B cell (primary cell): ENCODE measurements around the gene KCNQ1OT1. TPM values are rescaled to one million over a fixed set of nuclear protein-coding genes. Genes with fewer than 3 reads are reported as not detected.

ENCODE experiments used
- ATAC-seq: fragments of 200-7000 bp; cut with Tn5 transposase; one replicate; pipeline ENCODE4 v1.10.0; 2021; ENCODE audit warnings: low read depth, mild to moderate bottlenecking, moderate number of reproducible peaks, moderate library complexity
- CTCF ChIA-PET: fragments of 350-600 bp; sonication (Branson Sonifier 250); formaldehyde crosslinking; loops from one replicate; lab custom pipeline; 2021; ENCODE audit warnings: antibody characterized with exemption, inconsistent platforms; lab: Charles Lee
- POLR2A ChIA-PET: fragments of 350-600 bp; sonication (Branson Sonifier 250); formaldehyde crosslinking; loops from one replicate; lab custom pipeline; 2021; ENCODE audit warnings: antibody characterized with exemption; lab: Charles Lee
- DNase-seq: peaks from one replicate; pipeline ENCODE4 v3.0.0; 2013
- H2AFZ ChIP-seq: 2 replicates; pipeline ENCODE4 v1.6.1; 2012; ENCODE audit warnings: mild to moderate bottlenecking, low read depth, low read length; ENCODE audit not compliant: insufficient read depth, poor library complexity, severe bottlenecking
- H3K27ac ChIP-seq, 2 donors: 1 replicate in 1 of 2; 2 replicates in 1 of 2; pipeline ENCODE4 v1.5.1; 2012 to 2013; ENCODE audit warnings: low read length in 2 of 2, mild to moderate bottlenecking in 2 of 2, moderate library complexity in 1 of 2
- H3K27me3 ChIP-seq, 4 experiments: fragments of 200-600 bp in 1 of 4; sonication (generic) in 1 of 4; replicated peaks in 1 of 4; 1 replicate in 2 of 4; 2 replicates in 2 of 4; pipeline versions ENCODE4 v1.6.1 to v1.7.0; 2013 to 2016; ENCODE audit warnings: low read length in 3 of 4, mild to moderate bottlenecking in 2 of 4, mixed read lengths in 1 of 4, moderate library complexity in 1 of 4; ENCODE audit not compliant: insufficient read depth in 4 of 4, control insufficient read depth in 3 of 4; ENCODE audit errors: control extremely low read depth in 1 of 4
- H3K36me3 ChIP-seq, 2 experiments: replicated peaks in 1 of 2; 1 replicate in 1 of 2; 2 replicates in 1 of 2; pipeline versions ENCODE4 v1.6.1 to v1.7.1; 2013; ENCODE audit warnings: low read length in 1 of 2; ENCODE audit not compliant: insufficient read depth in 2 of 2, control insufficient read depth in 1 of 2; ENCODE audit errors: control extremely low read depth in 1 of 2, extremely low read depth in 1 of 2
- H3K4me1 ChIP-seq, 2 donors: fragments of 200-600 bp in 1 of 2; sonication (generic) in 1 of 2; 1 replicate in 1 of 2; 2 replicates in 1 of 2; pipeline versions ENCODE4 v1.5.1 to v1.6.1; 2013 to 2017; ENCODE audit warnings: low read length in 2 of 2; ENCODE audit not compliant: control insufficient read depth in 2 of 2, insufficient read depth in 2 of 2
- H3K4me2 ChIP-seq: replicated peaks from 2 replicates; pipeline ENCODE3; 2012; ENCODE audit warnings: mild to moderate bottlenecking, low read depth, low read length; ENCODE audit not compliant: poor library complexity, severe bottlenecking
- H3K4me3 ChIP-seq, 5 experiments: fragments of 200-600 bp in 1 of 5; sonication (generic) in 1 of 5; 1 replicate in 3 of 5; 2 replicates in 2 of 5; pipeline versions ENCODE4 v1.5.1 to v1.7.0; 2011 to 2016; ENCODE audit warnings: low read length in 4 of 5, mild to moderate bottlenecking in 4 of 5, low read depth in 2 of 5, control low read depth in 1 of 5, moderate library complexity in 1 of 5; ENCODE audit not compliant: insufficient read depth in 1 of 5; ENCODE audit errors: control extremely low read depth in 1 of 5, extremely low read depth in 1 of 5
- H3K79me2 ChIP-seq: fragments of 200-600 bp; sonication (generic); one replicate; pipeline ENCODE4 v1.6.0; 2016; ENCODE audit warnings: low read length; ENCODE audit not compliant: control insufficient read depth, insufficient read depth
- H3K9ac ChIP-seq: fragments of 200-600 bp; sonication (generic); 2 replicates; pipeline ENCODE4 v1.6.1; 2017; ENCODE audit warnings: mild to moderate bottlenecking, low read length, moderate library complexity
- H3K9me3 ChIP-seq, 3 donors: one replicate each; pipeline versions ENCODE4 v1.6.1 to v1.7.1; 2013; ENCODE audit warnings: low read length in 2 of 3; ENCODE audit not compliant: control insufficient read depth in 2 of 3, insufficient read depth in 1 of 3; ENCODE audit errors: control extremely low read depth in 1 of 3
- H4K20me1 ChIP-seq: 2 replicates; pipeline ENCODE4 v1.6.0; 2012; ENCODE audit warnings: mild to moderate bottlenecking, low read length; ENCODE audit not compliant: insufficient read depth, control insufficient read depth, poor library complexity, severe bottlenecking
- H3K27ac Mint-ChIP-seq: one replicate; pipeline ENCODE4 v1.8.0; 2021; ENCODE audit warnings: mixed read lengths
- H3K27me3 Mint-ChIP-seq: one replicate; pipeline ENCODE4 v1.8.0; 2021; ENCODE audit warnings: mixed read lengths
- H3K4me1 Mint-ChIP-seq: one replicate; pipeline ENCODE4 v1.8.0; 2021; ENCODE audit warnings: mixed read lengths
- H3K4me3 Mint-ChIP-seq: one replicate; pipeline ENCODE4 v1.8.0; 2021; ENCODE audit warnings: mixed read lengths
- H3K9me3 Mint-ChIP-seq: one replicate; pipeline ENCODE4 v1.8.0; 2022; ENCODE audit warnings: mixed read lengths; ENCODE audit not compliant: insufficient read depth
- EZH2 ChIP-seq: IDR thresholded peaks from 2 replicates; pipeline ENCODE4 v1.6.1; 2012; ENCODE audit warnings: borderline replicate concordance, low read depth, mild to moderate bottlenecking, moderate library complexity, low read length; ENCODE audit not compliant: insufficient read depth, poor library complexity, severe bottlenecking
- WGBS: methylation state at CpG from one replicate; pipeline ENCODE4 v1.1.5; 2013; ENCODE audit warnings: missing lambda C conversion rate; ENCODE audit not compliant: insufficient coverage; 5-methylcytosine and 5-hydroxymethylcytosine counted together
- intact Hi-C: fragments of 100-400 bp; cut with micrococcal nuclease; formaldehyde crosslinking; loops from one replicate; pipeline ENCODE4 v1.10.0; 2022
- polyA plus RNA-seq: library from polyadenylated mRNA; depleted of rRNA; stranded (reverse); fragments of >200 nt; gene quantifications from 2 replicates; pipeline ENCODE4 v1.2.3, GENCODE V29; 2012
- total RNA-seq, 2 donors: library from RNA; stranded (reverse); fragments of 120-200 nt in 1 of 2; gene quantifications; 1 replicate in 1 of 2; 2 replicates in 1 of 2; pipeline versions ENCODE4 v1.2.3 to v1.2.4, GENCODE V29; 2013 to 2022
- TF ChIP-seq, protein P1 (sequence below): fragments of 200-600 bp; IDR thresholded peaks from one replicate; pipeline ENCODE4 v1.8.0; 2022; ENCODE audit warnings: antibody characterized with exemption, mild to moderate bottlenecking

KCNQ1OT1 gene
- total and polyA plus RNA-seq, 2 donors (not counting 1 experiment from before 2014, with no cell fraction given) = 0.03 to 0.89 TPM

DNA sequence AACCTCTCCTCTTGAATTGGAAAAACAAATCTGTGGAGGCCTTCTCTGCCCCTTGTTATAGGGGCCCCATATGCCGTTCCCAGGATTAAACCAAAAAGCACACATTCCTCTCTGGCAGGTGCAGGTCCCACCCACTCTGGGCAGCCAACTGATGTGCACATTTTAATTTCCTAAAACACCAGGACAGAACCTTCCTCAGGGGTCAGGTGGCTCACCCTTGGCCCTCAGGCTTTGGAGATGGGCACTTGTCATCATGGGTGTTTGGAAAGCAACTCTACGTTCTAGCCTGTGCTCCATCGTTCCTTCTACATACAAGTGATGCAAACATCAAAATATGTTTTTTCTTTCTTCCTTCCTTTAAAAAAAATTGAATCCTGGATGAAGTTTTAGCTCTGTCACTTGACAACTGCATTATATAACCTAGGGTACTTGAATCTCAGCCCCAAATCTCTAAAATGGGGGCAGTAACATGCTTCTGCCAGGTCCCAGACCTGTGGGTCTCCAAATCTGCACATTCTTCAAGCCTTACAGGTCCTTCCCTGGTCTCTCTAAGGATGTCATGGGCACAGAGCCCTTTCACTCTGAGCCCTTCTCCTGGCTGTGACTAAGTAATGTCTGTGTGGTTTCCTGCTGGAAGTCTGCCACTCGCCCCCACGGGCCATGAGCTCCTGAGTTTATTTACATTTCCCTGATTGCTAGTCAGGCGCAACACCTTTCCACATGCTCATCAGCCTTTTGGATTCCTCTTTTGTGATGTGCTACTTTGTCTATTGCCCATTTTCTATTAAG lies 43.8 kb downstream of the KCNQ1OT1 start:
- Histone ChIP-seq H3K4me1 (no peaks in the 10 kb centered on the region), H3K4me2 (no peak overlapping the region), H3K9ac (no peak overlapping the region), H3K36me3 (peaks cover 0 to 8% of the 10 kb centered on the region in 2 experiments), H3K4me3 (no peak overlapping the region), H3K79me2 (peaks cover 6% of the 10 kb centered on the region), H4K20me1 (no peaks in the 10 kb centered on the region), H2AFZ (no peak overlapping the region), H3K27ac (no peak overlapping the region), H3K9me3 (peaks cover 4 to 21% (median 18%) of the 10 kb centered on the region in 3 donors), H3K27me3 (no peaks in the 10 kb centered on the region)
- Mint-ChIP-seq H3K9me3 (peaks cover 7% of the 10 kb centered on the region), H3K4me1 (no peaks in the 10 kb centered on the region), H3K4me3 (no peak overlapping the region), H3K27me3 (no peaks in the 10 kb centered on the region), H3K27ac (no peak overlapping the region)
- intact Hi-C loops = no loop called here
- DNase-seq (no peak), ATAC-seq (no peak)
- 35% methylated on average over 4 of the region's 6 CpGs for WGBS
- ChIA-PET CTCF (no interaction called here), POLR2A (no interaction called here)
- TF ChIP-seq, protein P1, sequence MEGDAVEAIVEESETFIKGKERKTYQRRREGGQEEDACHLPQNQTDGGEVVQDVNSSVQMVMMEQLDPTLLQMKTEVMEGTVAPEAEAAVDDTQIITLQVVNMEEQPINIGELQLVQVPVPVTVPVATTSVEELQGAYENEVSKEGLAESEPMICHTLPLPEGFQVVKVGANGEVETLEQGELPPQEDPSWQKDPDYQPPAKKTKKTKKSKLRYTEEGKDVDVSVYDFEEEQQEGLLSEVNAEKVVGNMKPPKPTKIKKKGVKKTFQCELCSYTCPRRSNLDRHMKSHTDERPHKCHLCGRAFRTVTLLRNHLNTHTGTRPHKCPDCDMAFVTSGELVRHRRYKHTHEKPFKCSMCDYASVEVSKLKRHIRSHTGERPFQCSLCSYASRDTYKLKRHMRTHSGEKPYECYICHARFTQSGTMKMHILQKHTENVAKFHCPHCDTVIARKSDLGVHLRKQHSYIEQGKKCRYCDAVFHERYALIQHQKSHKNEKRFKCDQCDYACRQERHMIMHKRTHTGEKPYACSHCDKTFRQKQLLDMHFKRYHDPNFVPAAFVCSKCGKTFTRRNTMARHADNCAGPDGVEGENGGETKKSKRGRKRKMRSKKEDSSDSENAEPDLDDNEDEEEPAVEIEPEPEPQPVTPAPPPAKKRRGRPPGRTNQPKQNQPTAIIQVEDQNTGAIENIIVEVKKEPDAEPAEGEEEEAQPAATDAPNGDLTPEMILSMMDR = no peak
- TF ChIP-seq EZH2 = no peak

- Mint-ChIP-seq H3K9me3 (peaks cover 11% of the 10 kb centered on the region), H3K4me1 (no peaks in the 10 kb centered on the region), H3K4me3 (no peak overlapping the region), H3K27ac (no peak overlapping the region), H3K27me3 (no peaks in the 10 kb centered on the region)
- no peak overlapping the region for H3K4me2 ChIP-seq
- CTCF ChIA-PET = no interaction called here
- H3K27me3 ChIP-seq = no peaks in the 10 kb centered on the region
- H4K20me1 ChIP-seq = no peaks in the 10 kb centered on the region
- WGBS = 100% methylated on average over 1 of the region's 6 CpGs
- no peak overlapping the region for H2AFZ ChIP-seq
- no peak for ATAC-seq
- POLR2A ChIA-PET = no interaction called here
- no peak overlapping the region for H3K4me3 ChIP-seq
- no peaks in the 10 kb centered on the region for H3K4me1 ChIP-seq
- TF ChIP-seq, protein P1 = no peak
- no peak for TF ChIP-seq EZH2
- intact Hi-C loops = no loop called here
- peaks cover 5 to 18% (median 15%) of the 10 kb centered on the region in 3 donors for H3K9me3 ChIP-seq
- H3K79me2 ChIP-seq = peaks cover 6% of the 10 kb centered on the region
- H3K36me3 ChIP-seq = peaks cover 0 to 5% of the 10 kb centered on the region in 2 experiments
- H3K27ac ChIP-seq = no peak overlapping the region
- DNase-seq = no peak
- no peak overlapping the region for H3K9ac ChIP-seq
Observed at GRCh38 chr11:2655016-2655719, 44.6 kb downstream of the KCNQ1OT1 start.
